Measurements from ENCODE around the gene MOK.
"Not testable (repeated sequence)": the region's sequence is repeated elsewhere in the genome, so short reads cannot be mapped to it uniquely, and the experiment has no call there.

MOK gene

GRCh38 chr14:102321456-102322422 is 16.8 kb upstream of the MOK start:
- in situ Hi-C loops (cut with MboI; ENCODE audit: low sequenced_read_pairs), result loop anchor here (25.0 kb wide), 1 partner anchor 234 kb away; the partner anchor contains the start of gene HSP90AA1

DNA sequence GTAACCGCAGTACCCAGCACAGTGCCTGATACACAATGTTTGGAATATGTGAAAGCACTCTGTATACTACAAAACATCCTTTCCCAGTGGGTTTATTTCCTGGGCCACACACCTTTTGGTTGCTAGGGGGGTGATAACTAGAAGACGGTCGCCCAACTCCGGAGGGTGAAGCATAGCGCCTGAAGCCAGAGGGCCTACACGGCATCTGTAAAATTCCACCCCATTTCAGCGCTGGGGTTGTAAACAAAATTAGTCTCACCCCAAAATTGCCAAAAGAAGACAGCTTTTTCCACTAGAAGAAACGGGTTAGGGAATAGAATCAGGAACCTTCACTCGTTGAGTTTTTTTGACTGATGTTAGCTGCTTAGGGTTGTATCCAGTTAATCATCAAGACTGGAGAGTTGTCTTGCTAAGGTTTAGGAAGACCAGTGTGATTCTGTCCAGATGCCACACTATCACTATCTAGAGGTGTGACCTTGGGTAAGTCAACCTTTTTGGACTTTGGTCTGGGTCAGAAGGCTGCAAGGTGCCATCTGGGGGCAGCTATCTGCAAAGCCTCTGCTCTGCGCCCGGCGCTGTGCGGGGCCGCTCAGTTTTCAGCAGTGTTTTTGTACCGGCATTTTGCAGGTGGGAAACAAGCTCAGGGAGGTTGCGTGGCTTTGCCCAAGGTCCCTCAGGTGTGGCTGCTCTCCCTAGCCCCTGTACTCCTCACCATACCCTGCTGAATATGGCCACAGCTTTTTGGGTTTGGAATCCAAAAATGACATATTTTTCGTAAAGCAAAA is 15.9 kb upstream of the MOK start:
- in situ Hi-C loops (cut with MboI; ENCODE audit: low sequenced_read_pairs), result loop anchor here (25.0 kb wide), 1 partner anchor 234 kb away; the partner anchor contains the start of gene HSP90AA1

DNA sequence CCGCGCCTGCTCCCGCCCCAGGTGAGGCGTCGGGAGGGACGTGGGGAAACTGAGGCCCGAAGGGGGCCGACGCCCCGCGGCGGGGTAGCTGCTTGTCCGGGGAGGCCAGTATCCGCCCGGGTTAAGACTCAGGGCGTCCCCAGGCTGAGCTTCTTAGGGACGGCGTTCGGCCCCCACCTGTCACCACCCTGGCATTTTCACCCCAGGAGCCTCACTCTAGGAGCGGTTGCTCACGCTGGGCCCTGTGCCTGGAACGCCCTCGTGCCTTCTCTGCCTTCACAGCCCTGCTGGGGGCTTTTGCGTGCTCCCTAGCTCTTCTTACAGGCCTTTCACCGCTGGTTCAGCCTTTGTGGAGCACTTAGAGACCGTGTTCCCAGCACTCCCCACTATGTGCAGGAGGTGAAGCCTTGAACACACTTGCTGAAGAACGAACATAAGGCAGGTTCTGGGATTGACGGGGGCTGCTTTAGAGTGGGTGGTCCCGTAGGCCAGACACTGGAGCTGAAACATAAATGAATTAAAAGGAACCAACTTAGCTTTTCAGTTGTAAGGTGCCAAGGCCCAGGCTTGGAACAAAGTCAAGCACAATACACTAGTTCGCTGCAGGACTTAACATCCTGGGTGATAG is 15.2 kb upstream of the MOK start:
- in situ Hi-C loops (cut with MboI; ENCODE audit: low sequenced_read_pairs), result loop anchor here (25.0 kb wide), 1 partner anchor 233 kb away; the partner anchor contains the start of gene HSP90AA1

GRCh38 chr14:102319351-102320032 is 14.5 kb upstream of the MOK start, which contains the start of gene ZNF839:
Gene ZNF839 (plus strand): TSS chr14:102319746. CDS start chr14:102319766, 20 bp downstream.
- in situ Hi-C loops (cut with MboI; ENCODE audit: low sequenced_read_pairs), result loop anchor here (25.0 kb wide), 1 partner anchor 232 kb away; the partner anchor contains the start of gene HSP90AA1

GRCh38 chr14:102318781-102319276 is 13.9 kb upstream of the MOK start:
- in situ Hi-C loops (cut with MboI; ENCODE audit: low sequenced_read_pairs), result loop anchor here (25.0 kb wide), 1 partner anchor 232 kb away; the partner anchor contains the start of gene HSP90AA1

DNA sequence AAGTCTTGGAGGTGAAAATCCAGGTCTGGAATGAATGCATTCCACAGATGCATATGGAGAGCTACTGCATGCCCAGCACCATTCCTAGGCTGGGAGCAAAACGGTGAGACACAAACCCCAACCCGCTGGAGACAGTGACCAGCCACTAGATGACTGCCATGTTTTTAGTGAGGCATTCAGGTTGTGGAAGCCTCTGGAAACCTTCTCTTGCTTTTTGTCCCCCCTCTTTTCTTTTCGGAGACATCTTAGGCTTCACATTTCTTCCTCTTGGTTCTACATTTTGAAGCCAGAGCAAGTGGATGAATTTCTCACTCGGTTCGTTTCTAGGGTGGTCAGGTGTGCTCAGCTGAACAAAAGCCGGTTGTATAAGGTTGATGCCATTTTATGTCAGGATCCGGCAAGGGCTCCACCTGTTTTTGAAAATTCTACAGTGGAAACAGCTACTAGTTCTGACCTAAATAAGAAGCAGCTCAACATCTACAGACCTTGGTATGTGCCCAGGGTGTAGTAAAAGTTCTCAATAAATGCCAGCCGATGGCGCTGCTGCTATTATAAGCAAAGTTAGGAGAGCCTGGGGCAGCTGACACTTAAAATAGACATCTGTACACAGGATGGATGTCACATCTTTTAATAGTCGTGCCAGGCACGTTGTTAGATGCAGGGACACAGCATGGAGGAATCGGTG is 12.7 kb upstream of the MOK start:
- in situ Hi-C loops (cut with MboI; ENCODE audit: low sequenced_read_pairs), result loop anchor here (25.0 kb wide), 1 partner anchor 230 kb away; the partner anchor contains the start of gene HSP90AA1

- in situ Hi-C loops (cut with MboI; ENCODE audit: low sequenced_read_pairs), result loop anchor here (25.0 kb wide), 1 partner anchor 230 kb away; the partner anchor contains the start of gene HSP90AA1
Observed at GRCh38 chr14:102316743-102317563, 12.0 kb upstream of the MOK start.

DNA sequence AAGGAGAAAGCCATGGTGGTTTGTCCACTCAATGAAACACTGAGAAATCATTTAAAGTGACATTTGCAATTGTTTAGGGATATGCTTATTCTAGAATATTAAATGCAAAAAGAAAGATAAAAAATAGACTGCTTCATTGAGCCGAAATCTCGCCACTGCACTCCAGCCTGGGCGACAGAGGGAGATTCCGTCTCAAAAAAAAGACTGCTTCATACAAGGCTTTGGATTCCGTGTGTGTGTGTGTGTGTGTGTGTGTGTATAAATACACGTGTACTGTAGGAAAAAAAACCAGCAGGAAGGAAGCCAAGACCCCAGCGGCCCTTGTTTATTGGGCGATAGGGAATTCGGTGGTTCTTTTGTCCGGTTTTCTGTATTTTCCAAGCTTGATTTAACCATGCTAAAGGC is 11.4 kb upstream of the MOK start:
- in situ Hi-C loops (cut with MboI; ENCODE audit: low sequenced_read_pairs), result loop anchor here (25.0 kb wide), 1 partner anchor 229 kb away; the partner anchor contains the start of gene HSP90AA1

DNA sequence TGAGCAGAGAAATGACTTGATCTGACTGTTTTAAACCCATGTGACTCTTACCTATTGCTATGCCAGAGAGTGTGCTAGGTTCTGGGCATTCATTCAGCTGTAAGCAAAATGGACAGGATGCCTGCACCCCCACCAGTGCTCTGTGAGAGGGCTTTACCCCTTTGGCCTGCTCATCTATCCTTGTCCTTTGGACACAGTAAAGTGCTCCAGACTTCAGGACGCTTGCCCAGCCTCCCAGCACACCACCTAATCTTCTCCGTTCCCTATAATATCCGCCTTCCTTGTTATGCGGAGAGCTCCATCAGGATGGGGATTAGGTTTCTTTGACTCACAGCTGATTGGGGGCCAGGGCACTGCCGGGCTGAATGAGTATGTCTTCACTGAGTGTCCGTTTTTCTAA is 10.2 kb upstream of the MOK start:
- in situ Hi-C loops (cut with MboI; ENCODE audit: low sequenced_read_pairs), result loop anchor here (25.0 kb wide), 1 partner anchor 228 kb away; the partner anchor contains the start of gene HSP90AA1

GRCh38 chr14:102314242-102315011 is 9.5 kb upstream of the MOK start:
- in situ Hi-C loops (cut with MboI; ENCODE audit: low sequenced_read_pairs), result loop anchor here (25.0 kb wide), 1 partner anchor 227 kb away; the partner anchor contains the start of gene HSP90AA1

DNA sequence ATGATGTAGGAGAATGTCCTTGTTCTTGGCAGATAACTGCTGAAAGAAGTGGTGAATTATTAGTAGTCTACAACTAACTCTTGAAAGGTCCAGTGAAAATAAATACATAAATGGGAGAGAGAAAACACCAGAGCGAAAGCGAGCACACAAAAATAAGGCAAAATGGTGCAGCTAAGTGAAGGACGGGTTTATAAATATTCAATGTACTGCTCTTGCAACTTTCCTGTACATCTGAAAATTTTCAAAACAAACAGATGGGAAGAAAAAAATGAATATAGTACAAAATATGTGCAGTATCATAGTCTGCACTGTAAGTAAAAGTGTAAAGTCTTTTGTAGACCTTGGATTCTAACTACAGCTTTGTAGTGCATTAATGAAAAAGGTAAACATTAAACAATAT is 1.3 kb downstream of the MOK start:
- in situ Hi-C loops (cut with MboI; ENCODE audit: low sequenced_read_pairs), result loop anchor here (25.0 kb wide), 1 partner anchor 216 kb away; the partner anchor contains the start of gene HSP90AA1

- in situ Hi-C loops (cut with MboI; ENCODE audit: low sequenced_read_pairs), result not testable (repeated sequence)
Observed at GRCh38 chr14:102298303-102299070, 6.5 kb downstream of the MOK start.

DNA sequence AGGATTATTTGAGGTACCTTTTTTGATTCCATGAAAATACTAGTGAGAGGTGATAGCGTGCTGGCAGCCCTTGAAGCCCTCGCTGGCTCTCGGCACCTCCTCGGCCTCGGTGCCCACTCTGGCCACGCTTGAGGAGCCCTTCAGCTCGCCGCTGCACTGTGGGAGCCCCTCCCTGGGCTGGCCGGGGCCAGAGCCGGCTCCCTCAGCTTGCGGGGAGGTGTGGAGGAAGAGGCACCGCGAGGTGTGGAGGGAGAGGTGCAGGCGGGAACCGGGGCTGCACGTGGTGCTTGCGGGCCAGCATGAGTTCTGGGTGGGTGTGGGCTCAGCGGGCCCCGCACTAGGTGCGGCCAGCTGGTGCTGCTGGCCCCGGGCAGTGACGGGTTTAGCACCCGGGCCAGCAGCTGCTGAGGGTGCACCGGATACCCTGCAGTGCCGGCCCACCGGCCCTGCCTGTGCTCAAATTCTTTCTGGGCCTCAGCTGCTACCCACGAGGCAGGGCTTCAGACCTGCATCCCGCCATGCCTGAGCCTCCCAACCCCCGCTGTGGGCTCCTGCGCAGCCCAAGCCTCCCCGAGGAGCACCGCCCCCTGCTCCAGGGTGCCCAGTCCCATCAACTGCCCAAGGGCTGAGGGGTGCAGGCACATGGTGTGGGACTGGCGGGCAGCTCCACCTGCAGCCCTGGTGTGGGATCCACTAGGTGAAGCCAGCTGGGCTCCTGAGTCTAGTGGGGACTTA is 7.4 kb downstream of the MOK start:
- in situ Hi-C loops (cut with MboI; ENCODE audit: low sequenced_read_pairs), result no loop called here

DNA sequence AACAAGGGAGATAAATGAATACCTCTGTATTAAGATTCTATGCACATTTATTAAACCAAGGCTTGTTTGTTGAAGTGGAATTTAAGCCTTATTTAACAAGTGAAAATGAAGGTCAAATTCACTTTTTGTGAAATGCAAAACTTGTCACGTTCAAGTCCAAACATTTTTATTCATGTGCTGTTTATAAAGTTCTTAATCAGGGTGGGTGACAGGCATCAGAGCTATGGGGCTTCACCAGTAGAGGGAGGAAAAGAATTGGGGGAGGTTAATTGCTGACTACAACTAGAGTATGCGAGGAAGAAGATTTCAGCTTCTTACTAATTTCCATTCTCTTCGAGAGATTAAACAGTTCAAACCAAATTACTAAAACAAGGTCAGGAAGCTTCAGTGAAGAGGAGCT is 9.7 kb downstream of the MOK start:
- in situ Hi-C loops (cut with MboI; ENCODE audit: low sequenced_read_pairs), result no loop called here

GRCh38 chr14:102293781-102294180 is 11.2 kb downstream of the MOK start:
- in situ Hi-C loops (cut with MboI; ENCODE audit: low sequenced_read_pairs), result no loop called here

DNA sequence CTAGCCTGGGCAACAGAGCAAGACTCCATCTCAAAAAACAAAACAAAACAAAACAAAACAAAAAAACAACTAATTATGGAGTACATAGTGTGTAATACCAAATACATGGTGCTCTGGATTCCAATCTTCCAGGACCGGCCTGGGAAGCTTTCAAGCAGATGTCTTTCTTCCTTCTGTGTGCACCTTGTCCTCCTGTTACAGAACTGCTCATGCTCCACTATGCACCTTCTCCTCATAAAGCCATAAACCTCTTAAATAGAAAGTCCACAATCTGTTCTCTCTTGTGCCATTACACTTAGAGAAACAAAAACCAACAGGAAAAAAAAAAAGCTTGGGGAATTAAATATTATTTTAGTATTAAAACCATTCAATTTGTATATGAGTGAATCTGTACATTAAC is 12.5 kb downstream of the MOK start:
- in situ Hi-C loops (cut with MboI; ENCODE audit: low sequenced_read_pairs), result no loop called here

Measured in HL-60/S4 treated with phorbol 12-myristate 13-acetate at 8.2 ng/mL for 4 days and 3 days (cell line).